Adrenal gland (tissue), 12 donors: Measurements from ENCODE around the gene PTGES. TPM values are rescaled to one million over a fixed set of nuclear protein-coding genes. Genes with fewer than 3 reads are reported as not detected.

Source experiments
- DNase-seq, 7 donors: peaks; one replicate each; pipeline ENCODE4 v3.0.0-alpha.2; 2019 to 2020
- H3K27ac ChIP-seq, 5 donors: fragments of 200-600 bp; sonication (generic) in 4 of 5; 1 replicate in 3 of 5; 2 replicates in 2 of 5; pipeline versions ENCODE4 v1.5.1 to v1.8.0; 2016 to 2020; ENCODE audit warnings: mild to moderate bottlenecking in 1 of 5
- H3K27me3 ChIP-seq: fragments of 200-600 bp; 2 replicates; pipeline ENCODE4 v1.8.0; 2021
- H3K36me3 ChIP-seq, 2 donors: fragments of 200-600 bp; replicated peaks in 1 of 2; 1 replicate in 1 of 2; 2 replicates in 1 of 2; pipeline versions ENCODE4 v1.5.1 to v1.8.0; 2018 to 2022
- H3K4me1 ChIP-seq, 2 donors: fragments of 200-600 bp; replicated peaks in 1 of 2; 1 replicate in 1 of 2; 2 replicates in 1 of 2; pipeline versions ENCODE4 v1.5.1 to v1.8.0; 2018 to 2021
- H3K4me3 ChIP-seq, 4 donors: fragments of 200-600 bp; sonication (generic) in 3 of 4; one replicate each; pipeline ENCODE4 v1.5.1; 2016 to 2018
- H3K9me3 ChIP-seq, 3 donors: fragments of 200-600 bp; sonication (generic) in 1 of 3; replicated peaks in 1 of 3; 1 replicate in 2 of 3; 2 replicates in 1 of 3; pipeline versions ENCODE4 v1.5.1 to v1.8.0; 2016 to 2021
- CTCF ChIP-seq, 6 experiments: fragments of 450-650 bp in 4 of 6; fragments of 200-600 bp in 2 of 6; sonication (generic) in 1 of 6; IDR thresholded peaks; 1 replicate in 5 of 6; 2 replicates in 1 of 6; pipeline versions ENCODE4 v1.5.1 to v1.8.0; 2016 to 2021; ENCODE audit warnings: antibody characterized with exemption in 6 of 6, mild to moderate bottlenecking in 2 of 6, moderate library complexity in 1 of 6
- POLR2A ChIP-seq, 2 donors: fragments of 450-650 bp; IDR thresholded peaks; one replicate each; pipeline ENCODE4 v1.6.1; 2017; ENCODE audit warnings: antibody characterized with exemption in 2 of 2, mild to moderate bottlenecking in 2 of 2, moderate library complexity in 1 of 2
- WGBS, 4 donors: extraction: QIAGEN DNeasy Blood & Tissue Kit in 2 of 4; methylation state at CpG; one replicate each; pipeline versions ENCODE4 v1.1.5 to v1.1.7; 2013 to 2017; 5-methylcytosine and 5-hydroxymethylcytosine counted together
- intact Hi-C, 2 donors: fragments of 100-400 bp; cut with DNase I; formaldehyde crosslinking; loops; one replicate each; pipeline versions ENCODE4 v1.14.1 to v1.15.0; 2022 to 2023
- polyA plus RNA-seq, 3 donors: library from polyadenylated mRNA; stranded (reverse); fragments of 200-250 nt in 2 of 3; fragments of 350-450 nt in 1 of 3; fragmentation: Illumina TruSeq in 1 of 3; extraction: RNeasy Lipid Tissue Mini Kit (QIAGEN cat#74804) in 1 of 3; gene quantifications; one replicate each; pipeline ENCODE4 v1.2.3, GENCODE V29; 2013 to 2014
- total RNA-seq, 9 donors: library from RNA; depleted of rRNA in 4 of 9; stranded (reverse); fragments of >200 nt in 4 of 9; fragments of 120-200 nt in 1 of 9; fragmentation: NEBNext Ultra II Directional in 1 of 9; extraction: Animal tissue kit (Norgen Biotek cat#: 25700) in 1 of 9; gene quantifications; one replicate each; pipeline versions ENCODE4 v1.1.0 to v1.2.4, GENCODE V29; 2013 to 2023
- donor health status: healthy with polysubstance abuse.
- donor health status: Bipolar disorder and iron deficiency.
- donor health status: DM: yes; HTN: yes; CAD: no.
- donor health status: DM: no; HTN: no; CAD: no.
- donor health status: DM: no; HTN: no; CAD: no.
- donor health status: DM: yes; HTN: yes; CAD: no.

Gene PTGES
- total and polyA plus RNA-seq, 12 donors: 0.12 to 4.4 (median 1.3) TPM; not detected in 1

GRCh38 chr9:129720181-129720864, 32.5 kb downstream of the PTGES start:
- no peaks in the 10 kb centered on the region for H3K4me1 ChIP-seq
- TF ChIP-seq POLR2A (IDR thresholded peaks at IDR 0.05) (no peak), CTCF (IDR thresholded peaks at IDR 0.05) (no peak)
- no peak for DNase-seq
- H3K27ac ChIP-seq: no peak overlapping the region
- intact Hi-C loops: loop anchor here in 1 of 2 donors (5.0 kb wide), 1 partner anchor 73 kb away; no protein-coding TSS in a partner anchor
- H3K4me3 ChIP-seq: no peak overlapping the region
- H3K36me3 ChIP-seq: no peaks in the 10 kb centered on the region
- no peaks in the 10 kb centered on the region for H3K27me3 ChIP-seq
- WGBS, 4 donors: 82 to 88% (median 86%) methylated on average over 14 to 31 of the region's 31 CpGs
- H3K9me3 ChIP-seq: no peaks in the 10 kb centered on the region

- Histone ChIP-seq H3K9me3 (no peaks in the 10 kb centered on the region), H3K27me3 (no peaks in the 10 kb centered on the region), H3K4me1 (no peaks in the 10 kb centered on the region), H3K4me3 (no peak overlapping the region), H3K36me3 (no peaks in the 10 kb centered on the region), H3K27ac (no peak overlapping the region)
- WGBS, 4 donors: 61 to 79% (median 69%) methylated on average over 26 to 38 of the region's 38 CpGs
- TF ChIP-seq CTCF (IDR thresholded peaks at IDR 0.05): no peak
- DNase-seq: no peak
- intact Hi-C loops: no loop called here
Measured at GRCh38 chr9:129719135-129719534, 33.7 kb downstream of the PTGES start.

GRCh38 chr9:129718647-129719046, 34.2 kb downstream of the PTGES start:
- Histone ChIP-seq H3K36me3 (no peaks in the 10 kb centered on the region), H3K4me1 (no peaks in the 10 kb centered on the region), H3K27me3 (no peaks in the 10 kb centered on the region), H3K9me3 (no peaks in the 10 kb centered on the region), H3K27ac (no peak overlapping the region), H3K4me3 (no peak overlapping the region)
- no peak for DNase-seq
- WGBS, 4 donors: 69 to 90% (median 84%) methylated on average over 3 to 5 of the region's 5 CpGs
- no peak for TF ChIP-seq CTCF (IDR thresholded peaks at IDR 0.05)
- no peak for TF ChIP-seq POLR2A (IDR thresholded peaks at IDR 0.05)
- intact Hi-C loops: no loop called here

GRCh38 chr9:129717991-129718390, 34.9 kb downstream of the PTGES start:
- WGBS, 4 donors: 82 to 100% (median 85%) methylated on average over 1 to 5 of the region's 5 CpGs
- intact Hi-C loops: no loop called here
- Histone ChIP-seq H3K27me3 (no peaks in the 10 kb centered on the region), H3K4me1 (no peaks in the 10 kb centered on the region), H3K36me3 (no peaks in the 10 kb centered on the region), H3K27ac (no peak overlapping the region), H3K9me3 (no peaks in the 10 kb centered on the region), H3K4me3 (no peak overlapping the region)
- no peak for DNase-seq
- TF ChIP-seq POLR2A (IDR thresholded peaks at IDR 0.05): no peak
- TF ChIP-seq CTCF (IDR thresholded peaks at IDR 0.05): no peak
